Mammary epithelial cell (primary cell): ENCODE results near the gene EML5.

Source experiments
- EZH2 ChIP-seq: IDR thresholded peaks from 2 replicates; pipeline ENCODE4 v1.6.1; 2012; ENCODE audit warnings: low read length, inconsistent platforms, borderline replicate concordance
- TF ChIP-seq, protein P1 (sequence below), 2 donors: IDR thresholded peaks in 1 of 2; conservative IDR thresholded peaks in 1 of 2; 2 replicates each; pipeline ENCODE4 v1.5.1; 2011 to 2012; ENCODE audit warnings: inconsistent platforms in 2 of 2, low read length in 2 of 2, mild to moderate bottlenecking in 2 of 2, control low read depth in 1 of 2, low read depth in 1 of 2; ENCODE audit not compliant: insufficient read depth in 1 of 2; ENCODE audit errors: extremely low read depth in 1 of 2

- TF ChIP-seq, protein P1, sequence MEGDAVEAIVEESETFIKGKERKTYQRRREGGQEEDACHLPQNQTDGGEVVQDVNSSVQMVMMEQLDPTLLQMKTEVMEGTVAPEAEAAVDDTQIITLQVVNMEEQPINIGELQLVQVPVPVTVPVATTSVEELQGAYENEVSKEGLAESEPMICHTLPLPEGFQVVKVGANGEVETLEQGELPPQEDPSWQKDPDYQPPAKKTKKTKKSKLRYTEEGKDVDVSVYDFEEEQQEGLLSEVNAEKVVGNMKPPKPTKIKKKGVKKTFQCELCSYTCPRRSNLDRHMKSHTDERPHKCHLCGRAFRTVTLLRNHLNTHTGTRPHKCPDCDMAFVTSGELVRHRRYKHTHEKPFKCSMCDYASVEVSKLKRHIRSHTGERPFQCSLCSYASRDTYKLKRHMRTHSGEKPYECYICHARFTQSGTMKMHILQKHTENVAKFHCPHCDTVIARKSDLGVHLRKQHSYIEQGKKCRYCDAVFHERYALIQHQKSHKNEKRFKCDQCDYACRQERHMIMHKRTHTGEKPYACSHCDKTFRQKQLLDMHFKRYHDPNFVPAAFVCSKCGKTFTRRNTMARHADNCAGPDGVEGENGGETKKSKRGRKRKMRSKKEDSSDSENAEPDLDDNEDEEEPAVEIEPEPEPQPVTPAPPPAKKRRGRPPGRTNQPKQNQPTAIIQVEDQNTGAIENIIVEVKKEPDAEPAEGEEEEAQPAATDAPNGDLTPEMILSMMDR (conservative IDR thresholded peaks at IDR 0.05 in 1 of 2, IDR thresholded peaks at IDR 0.05 in 1 of 2; ENCODE audit: extremely low read depth in 1 of 2, insufficient read depth in 1 of 2, low read depth in 1 of 2, low read length in 2 of 2): no peak
- TF ChIP-seq EZH2: no peak
Measured at GRCh38 chr14:88681755-88682494, 110.8 kb downstream of the EML5 start.
